HG03439 (cell line): ENCODE data around the gene PRR23C.
"Not testable (repeated sequence)": the region's sequence is repeated elsewhere in the genome, so short reads cannot be mapped to it uniquely, and the experiment has no call there.

Experiments used
- ATAC-seq: cut with Tn5 transposase; IDR thresholded peaks from one replicate; pipeline ENCODE4 v1.9.1; 2021; ENCODE audit warnings: mild to moderate bottlenecking, moderate library complexity; ENCODE audit not compliant: unreplicated experiment

Gene PRR23C

DNA sequence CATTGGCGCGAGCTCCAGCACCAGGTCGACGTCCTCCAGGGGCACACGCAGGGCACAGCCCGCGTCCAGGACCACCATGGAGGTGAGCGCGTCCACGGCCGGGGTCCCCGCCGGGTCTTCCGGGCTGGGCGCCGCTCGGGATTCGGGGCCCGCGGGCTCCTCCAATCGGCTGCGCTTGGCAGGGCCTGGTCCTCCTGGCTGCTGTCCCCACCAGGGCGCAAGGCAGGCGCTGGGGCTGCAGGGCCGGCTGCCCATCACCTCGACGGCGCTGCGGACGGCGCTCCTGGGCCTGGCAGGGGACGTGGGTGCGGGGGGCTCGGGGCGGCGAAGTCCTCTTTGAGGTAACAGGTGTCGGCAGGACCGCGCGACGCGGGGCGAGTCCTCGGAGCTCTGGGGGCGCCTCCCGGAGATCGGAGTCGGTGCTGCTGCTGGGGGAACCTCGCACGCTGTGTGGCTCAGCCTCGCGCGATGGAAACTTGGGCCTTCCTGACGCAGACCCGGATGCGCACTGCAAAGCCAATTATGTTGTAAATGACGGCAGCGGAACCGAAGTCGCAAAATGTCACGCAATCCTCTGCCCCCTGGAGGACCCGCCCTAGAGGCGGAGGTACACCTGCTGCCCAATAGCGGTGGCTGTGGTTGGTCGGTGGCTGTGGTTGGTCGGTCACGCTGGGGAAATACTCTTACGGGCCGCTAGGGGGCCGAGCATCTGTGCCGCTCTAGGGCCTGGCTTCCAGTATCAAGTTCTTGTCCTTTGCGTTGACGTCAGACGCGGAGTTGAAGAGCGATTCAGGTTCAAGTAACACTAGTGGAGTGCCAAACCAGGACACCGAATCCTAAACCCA is at the start of gene PRR23C:
PRR23C (minus strand) TSS at position 527 of the 845 bp plus-strand sequence; CDS start at position 255, 272 bp downstream.
- no peak for ATAC-seq

DNA sequence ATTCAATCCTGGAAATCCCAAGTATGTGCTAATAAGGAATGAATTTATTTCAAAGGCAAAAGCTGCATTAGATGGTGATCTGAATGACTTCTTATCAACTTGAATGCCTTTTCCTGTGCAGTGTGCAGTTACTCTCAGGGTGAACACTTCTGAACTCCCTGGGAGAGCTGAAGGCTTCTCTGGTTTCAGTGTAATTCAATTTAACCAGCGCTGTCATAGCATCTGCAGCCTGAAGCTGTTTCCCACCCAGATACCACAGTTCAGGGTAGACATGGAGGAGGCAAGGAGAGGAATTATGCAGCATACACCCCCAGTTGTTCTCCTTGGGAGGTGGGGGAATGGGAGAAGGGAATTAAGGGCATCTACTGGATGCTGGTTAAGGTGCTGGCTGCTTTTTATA is 49.1 kb upstream of the PRR23C start:
- no peak for ATAC-seq

DNA sequence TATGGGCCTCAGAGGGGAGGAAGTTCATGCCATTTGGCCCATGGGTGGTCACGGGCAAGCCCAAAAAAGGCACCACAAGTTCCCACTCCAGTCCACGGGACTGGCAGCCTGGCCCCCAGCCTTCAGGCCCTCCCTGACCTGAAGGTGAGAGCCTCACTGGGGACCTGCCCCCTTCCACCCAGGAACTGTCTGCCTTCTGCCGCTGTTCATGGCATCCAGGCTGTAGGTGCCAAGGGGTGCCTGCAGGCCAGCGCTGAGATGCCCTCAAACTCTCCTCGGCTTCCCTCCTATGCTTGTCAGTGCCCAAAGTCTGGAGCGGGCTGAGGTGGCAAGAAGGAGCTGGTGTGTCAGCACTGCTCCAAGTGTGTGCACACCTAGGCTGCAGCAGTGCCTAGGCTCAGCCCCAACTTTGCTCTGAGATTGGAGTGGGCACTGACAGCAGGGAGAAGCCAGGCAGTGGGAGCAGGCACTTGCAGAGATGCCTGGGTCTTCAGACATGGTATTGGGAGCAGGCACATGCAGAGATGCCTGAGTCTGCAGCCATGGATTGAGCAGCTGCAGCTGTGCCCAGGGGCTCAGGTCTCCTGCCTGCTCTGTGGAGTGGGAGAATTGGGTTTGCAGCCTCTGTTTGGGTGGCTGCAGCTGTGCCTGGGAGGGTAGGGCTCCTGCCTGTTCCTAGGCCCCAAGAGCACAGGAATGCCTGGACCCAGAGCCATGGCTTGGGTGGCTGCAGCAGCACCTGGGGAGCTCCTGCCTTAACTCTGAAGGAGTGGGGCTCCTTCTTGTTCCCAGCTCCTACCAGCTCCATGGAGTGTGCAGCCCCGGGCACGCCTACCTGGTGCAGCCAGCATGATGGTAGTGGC is 44.0 kb upstream of the PRR23C start:
- no peak for ATAC-seq

DNA sequence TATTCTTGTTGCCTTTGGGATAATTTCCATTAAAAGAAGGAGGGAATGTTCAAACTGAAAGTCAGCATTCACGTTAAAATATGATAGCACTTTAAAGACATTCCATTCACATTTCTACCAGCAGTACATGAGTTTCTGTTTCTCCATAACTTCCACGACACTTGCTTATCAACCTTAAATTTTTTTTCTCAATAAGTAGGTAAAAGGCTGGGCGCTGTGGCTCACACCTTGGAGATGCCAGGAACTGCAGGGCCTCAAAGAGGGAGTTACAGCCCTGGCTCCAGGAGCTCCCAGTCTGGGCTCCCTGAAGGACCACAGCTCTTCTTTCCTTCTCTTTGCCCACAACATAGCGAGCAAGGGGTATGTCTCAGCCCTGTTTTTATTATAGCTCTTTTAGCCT is 42.9 kb upstream of the PRR23C start:
- ATAC-seq: no peak

DNA sequence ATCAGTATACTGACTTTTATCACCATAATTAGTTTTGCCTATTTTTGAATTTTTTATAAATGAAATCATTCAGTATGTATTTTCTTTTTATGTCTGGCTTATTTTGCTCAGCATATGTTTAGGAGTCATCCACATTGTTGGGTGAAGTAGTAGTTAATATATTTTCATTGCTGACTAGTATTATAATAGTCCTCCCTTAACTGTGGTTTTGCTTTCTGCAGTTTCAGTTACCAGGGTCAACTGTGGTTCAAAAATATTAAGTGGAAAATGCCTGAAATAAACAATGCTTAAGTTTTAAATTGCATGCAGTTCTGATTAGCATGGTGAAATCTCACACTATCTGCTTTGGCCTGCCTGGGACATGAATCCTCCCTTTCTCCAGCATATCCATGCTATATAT is 39.5 kb upstream of the PRR23C start:
- ATAC-seq: no peak

DNA sequence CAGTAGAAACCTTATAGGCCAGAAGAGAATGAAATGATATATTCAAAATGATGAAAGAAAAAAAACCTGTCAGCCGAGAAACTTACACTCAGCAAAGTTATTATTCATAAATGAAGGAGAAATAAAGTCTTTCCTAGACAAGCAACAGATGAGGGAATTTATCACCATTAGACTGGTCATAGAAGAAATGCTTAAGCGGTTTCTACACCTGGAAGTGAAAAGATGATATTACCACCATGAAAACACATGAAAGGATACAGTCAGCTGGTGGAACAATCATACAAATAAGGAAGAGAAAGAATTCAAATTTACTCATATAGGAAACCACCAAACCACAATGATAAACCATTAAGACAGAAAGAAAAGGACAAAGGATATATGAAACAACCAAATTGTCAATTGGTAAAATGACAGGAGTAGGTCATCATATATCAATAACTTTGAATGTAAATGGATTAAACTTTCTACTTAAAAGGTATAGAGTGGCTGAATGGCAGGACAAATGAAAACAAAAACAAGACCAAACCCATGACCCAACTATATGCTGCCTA is 29.9 kb upstream of the PRR23C start:
- ATAC-seq: no peak

DNA sequence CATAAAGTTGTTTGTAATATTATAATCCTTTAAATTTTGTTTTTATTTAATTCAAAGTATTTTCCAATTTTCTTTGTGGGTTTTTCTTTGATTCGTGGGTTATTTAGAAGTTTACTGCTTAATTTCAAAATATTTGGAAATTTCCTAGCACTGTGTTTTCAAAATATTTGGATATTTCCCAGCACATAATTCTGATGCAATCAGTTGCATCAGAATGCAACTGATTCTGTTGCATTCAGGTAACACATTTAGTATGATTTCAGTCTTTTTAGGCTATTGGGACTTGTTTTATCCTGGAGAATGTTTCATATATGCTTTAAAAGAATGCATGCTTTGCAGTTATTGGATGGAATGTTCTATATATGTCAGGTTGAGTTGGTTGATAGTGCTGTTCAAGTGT is 18.2 kb upstream of the PRR23C start:
- ATAC-seq: no peak

DNA sequence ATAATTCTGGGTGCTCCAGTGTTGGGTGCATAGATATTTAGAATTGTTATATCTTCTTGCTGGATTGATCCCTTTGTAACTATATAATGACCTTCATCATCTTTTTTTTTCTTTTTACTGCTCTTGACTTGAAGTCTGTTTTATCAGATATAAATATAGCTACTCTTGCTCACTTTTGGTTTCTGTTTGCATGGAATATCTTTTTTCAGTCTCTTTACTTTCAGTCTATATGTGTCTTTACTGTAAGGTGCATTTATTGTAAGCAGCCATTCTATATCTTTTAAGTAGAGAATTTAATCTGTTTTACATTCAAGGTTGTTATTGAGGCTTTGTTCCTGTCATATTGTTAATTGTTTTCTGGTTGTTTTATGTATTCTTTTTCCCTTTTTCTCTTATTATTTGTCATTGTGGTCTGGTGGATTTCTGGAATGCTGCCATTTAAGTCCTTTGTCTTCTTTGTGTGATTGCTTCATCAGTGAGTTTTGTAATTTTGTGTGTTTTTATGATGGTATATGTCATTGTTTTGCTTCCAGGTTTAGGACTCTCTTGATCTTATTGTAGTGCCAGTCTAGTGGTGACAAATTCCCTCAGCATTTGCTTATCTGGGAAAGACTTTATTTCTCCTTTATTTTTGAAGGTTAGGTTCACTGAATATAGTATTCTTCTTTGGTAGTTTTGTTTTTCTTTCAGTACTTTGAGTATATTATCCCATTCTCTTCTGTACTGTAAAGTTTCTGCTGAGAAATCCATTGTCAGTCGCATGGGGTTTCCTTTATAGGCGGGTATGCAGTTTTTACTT is 8.3 kb upstream of the PRR23C start:
- ATAC-seq: no peak

DNA sequence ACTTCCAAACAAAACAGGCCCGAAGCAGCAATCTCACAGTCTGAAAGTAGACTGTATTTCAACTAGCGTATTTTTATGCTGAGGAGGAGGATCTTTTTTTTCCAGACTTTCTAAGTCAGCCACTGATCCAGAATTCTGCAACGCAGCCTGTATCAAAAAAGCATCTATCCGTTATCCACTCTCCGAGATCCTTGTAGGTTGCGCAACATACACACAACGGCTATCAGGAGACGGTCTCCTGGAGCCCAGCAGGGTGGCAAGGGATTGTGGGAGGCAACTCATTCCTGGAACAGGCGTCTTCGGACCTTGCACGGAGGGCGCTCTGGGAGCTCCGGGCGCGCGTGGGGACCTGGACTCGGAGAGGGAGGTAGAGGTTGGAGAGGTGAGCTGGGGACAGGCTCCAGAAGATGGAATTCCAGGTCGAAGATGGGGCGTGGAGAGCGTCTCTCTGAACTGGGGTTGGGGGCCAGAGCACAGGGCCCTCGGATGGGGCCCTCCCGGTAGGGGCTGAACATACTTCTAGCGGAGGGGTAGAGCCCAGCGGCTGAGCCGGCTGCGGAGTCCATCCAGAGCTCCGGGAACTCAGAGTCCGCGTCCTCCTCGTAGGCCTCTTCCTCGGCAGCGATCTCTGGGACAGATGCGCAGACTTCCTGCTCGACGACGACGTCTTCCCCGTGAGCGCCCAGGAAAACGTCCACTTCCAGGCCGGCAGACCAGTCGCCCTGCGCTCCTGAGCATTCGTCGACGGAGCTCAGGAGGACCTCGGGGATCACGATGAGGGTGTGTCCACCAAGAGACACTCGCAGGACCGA is 932 bp downstream of the PRR23C start:
- ATAC-seq: no peak

DNA sequence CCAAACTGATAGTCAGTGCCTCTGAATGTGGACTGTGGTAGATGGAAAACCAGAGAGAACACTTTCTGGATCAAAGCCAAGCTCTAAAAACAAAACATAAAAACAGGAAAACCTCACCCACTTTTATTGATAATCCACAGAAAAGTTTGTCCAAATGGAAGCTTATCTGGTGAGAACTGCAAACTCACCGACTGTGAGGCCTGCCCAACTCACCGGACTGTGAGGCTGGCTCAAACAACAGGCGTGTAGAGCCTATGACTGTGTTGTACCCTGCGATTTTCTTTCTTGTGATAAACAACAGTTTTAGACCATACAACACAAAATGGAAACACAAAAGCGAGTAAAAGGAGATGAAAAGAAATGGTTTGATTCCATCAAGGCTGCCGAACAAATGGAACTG is 7.2 kb downstream of the PRR23C start:
- ATAC-seq: no peak

DNA sequence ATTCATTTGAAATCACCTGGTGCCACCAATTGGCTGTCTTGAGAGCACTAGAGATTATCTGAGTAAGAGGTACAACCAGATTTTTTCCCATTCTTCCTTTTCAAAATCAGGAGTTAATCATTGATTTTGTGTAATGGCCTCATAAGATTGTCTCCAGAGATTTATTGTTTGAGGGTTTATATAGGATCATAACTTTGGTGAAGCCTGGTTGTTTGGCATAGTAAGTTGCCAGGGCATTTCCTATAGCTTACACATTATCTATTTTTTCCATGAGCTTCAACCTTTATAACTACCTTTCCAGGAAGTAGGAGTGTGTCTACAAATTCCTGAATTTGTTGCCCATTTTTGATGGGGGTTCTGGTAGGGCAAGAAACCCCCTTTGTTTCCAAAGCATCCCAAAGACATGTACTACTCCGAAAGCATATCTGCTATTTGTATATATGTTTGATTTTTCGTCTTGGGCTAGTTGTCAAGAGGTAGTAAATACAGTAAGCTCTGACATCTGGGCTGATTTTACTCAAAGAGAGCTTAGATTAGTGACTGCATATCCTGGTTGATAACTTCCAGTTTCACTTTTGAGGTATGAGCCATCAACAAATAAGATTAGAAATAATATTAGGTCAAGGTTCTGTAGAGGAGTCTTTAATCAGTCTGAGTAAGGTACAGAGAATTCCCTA is 12.2 kb downstream of the PRR23C start:
- no peak for ATAC-seq

DNA sequence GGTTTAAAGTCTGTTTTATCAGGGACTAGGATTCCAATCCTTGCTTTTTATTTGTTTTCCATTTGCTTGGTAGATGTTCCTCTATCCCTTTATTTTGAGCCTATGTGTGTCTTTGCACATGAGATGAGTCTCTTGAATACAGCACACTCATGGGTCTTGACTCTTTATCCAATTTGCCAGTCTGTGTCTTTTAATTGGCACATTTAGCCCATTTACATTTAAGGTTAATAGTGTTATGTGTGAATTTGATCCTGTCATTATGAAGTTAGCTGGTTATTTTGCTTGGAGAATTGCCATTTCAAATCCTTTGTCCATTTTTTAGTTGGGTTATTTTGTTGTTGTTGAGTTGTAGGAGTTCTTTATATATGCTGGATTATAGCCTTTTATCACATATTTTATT is 14.1 kb downstream of the PRR23C start:
- not testable (repeated sequence) for ATAC-seq

DNA sequence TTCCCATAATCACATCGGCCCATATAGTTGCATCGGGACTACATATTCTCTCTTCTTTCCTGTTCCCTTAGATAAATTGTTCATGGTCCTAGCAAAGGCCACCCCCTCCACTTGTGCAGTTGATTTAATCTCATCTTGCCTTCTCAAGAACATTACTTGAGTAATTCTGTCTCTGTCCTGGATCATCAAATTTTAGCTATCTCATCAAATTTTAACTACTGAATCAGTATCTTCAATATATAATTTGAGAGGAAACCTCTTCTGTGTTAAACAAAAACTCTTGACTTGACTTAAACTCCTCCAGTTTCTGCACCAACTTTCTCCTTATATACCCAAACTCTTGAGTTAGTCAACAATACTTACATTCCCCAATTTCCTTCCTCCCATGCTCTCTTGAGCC is 19.7 kb downstream of the PRR23C start:
- no peak for ATAC-seq

DNA sequence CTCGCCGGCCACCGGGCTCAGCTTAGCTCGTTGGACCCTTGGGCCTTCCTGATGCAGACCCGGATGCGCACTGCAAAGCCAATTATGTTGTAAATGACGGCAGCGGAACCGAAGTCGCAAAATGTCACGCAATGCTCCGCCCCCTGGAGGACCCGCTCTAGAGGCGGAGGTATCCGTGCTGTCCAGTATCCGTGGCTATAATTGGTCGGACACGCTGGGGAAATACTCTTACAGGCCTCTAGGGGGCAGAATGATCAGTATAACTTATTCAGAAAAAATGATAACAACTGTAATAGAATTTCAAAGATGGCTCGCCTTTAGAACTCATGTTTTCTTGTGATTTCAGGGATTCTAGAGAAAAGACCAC is 23.8 kb downstream of the PRR23C start, which contains the start of gene PRR23B:
PRR23B (minus strand) TSS at position 59 of the 367 bp plus-strand sequence. CDS start 265 bp downstream, outside the sequence.
- ATAC-seq: no peak

DNA sequence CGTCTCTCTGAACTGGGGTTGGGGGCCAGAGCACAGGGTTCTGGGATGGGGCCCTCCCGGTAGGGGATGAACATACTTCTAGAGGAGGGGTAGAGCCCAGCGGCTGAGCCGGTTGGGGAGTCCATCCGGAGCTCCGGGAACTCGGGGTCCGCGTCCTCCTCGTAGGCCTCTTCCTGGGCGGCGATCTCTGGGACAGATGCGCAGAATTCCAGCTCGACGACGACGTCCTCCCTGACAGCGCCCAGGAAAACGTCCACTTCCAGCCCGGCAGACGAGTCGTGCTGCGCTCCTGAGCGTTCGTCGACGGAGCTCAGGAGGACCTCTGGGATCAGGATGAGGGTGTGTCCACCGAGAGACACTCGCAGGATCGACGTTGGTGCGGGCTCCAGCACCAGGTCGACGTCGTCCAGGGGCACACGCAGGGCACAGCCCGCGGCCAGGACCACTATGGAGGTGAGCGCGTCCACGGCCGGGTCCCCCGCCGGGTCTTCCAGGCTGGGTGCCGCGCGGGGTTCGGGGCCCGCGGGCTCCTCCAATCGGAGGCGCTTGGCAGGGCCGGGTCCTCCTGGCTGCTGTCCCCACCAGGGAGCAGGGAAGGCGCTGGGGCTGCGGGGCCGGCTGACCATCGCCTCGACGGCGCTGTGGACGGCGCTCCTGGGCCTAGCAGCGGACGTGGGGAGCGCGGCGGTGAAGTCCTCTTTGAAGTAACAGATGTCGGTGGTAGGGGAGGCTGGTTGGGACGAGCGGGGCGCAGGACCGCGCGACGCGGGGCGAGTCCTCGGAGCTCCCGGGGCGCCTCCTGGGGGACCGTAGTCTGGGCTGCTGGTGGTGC is 24.4 kb downstream of the PRR23C start:
- ATAC-seq: no peak

DNA sequence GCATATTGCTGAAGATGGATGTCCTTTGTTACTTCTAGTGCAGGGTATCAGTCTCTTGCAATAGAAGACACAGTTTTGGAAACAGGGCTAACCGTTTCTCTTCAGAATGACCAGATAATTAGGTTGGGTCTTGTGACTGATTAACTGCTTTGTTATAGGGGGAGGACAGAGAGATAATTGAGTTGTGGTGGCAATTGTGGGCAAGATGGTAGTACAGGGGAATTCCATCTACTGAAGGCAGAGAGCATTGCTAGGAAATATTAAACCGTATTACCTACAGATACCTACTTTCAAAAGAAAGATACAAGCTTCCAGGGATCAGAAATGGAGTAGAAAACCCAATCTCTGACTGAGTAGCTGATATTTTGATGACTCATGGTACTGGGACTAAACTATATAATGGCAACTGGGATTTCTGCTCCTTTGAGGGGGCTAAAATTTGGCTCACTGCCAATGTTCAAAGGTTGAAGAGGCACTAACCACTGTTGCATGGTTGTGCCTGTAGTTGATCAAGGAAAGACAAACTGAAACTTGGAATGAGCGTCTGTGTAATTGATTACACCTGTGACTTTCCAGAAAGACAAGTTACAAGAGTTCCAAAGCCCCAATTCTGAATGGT is 28.2 kb downstream of the PRR23C start:
- no peak for ATAC-seq

DNA sequence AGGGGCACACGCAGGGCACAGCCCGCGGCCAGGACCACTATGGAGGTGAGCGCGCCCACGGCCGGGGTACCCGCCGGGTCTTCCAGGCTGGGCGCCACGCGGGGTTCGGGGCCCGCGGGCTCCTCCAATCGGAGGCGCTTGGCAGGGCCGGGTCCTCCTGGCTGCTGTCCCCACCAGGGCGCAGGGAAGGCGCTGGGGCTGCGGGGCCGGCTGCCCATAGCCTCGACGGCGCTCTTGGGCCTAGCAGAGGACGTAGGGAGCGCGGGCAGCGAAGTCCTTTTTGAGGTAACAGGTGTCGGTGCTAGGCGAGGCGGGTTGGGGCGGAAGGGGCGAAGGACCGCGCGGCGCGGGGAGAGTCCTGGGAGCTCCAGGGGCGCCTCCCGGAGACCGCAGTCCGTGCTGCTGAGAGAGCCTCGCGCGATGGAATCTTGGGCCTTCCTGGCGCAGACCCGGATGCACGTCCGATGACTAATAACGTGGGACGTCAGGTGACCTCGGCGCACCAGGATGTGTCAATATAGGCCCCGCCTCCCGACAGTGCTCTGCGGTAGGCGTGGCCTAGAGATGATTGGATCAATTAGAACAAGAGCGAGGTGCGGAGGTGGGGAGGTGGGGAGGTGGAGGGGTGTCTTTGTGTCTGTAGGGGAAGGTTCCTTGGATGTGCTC is 38.5 kb downstream of the PRR23C start, which contains the start of gene PRR23A:
PRR23A (minus strand) TSS at position 218 of the 666 bp plus-strand sequence; CDS start at position 218, 0 bp downstream.
- ATAC-seq: no peak
